ENCODE measurements around the gene FNDC3A.
"Not testable (repeated sequence)": the region's sequence is repeated elsewhere in the genome, so short reads cannot be mapped to it uniquely, and the experiment has no call there.

The FNDC3A gene

DNA sequence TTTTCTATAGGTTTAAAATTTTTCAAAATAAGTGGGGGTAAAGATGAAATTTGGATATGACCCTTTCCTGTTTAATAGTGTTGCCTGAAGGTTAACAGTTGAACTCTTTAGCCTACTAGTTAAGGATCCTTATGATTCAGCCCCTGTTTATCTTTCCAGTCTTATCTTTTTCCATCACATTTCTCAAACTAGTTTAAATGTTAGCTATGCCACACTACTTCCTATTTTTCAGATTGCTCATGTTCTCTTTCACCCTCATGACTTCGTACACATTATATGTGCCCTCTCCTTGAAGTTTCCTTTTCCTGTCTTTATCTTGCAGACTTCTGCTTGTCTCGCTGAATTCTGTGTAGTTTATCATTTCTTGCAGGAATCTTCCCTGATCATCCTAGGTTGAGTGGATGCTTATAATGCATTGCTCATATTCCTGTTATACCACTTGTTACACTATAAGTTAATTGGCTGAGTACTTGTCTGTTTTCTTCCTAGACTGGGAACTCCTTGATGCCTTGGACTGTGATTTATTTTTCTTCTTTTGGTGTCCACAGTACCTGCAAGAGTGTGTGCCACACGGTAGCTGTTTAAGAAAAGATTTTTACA, 86.7 kb downstream of the FNDC3A start:
- no peak overlapping the region for H3K4me3 ChIP-seq
- no peaks in the 10 kb centered on the region for H3K27me3 ChIP-seq (ENCODE audit: low read depth)
- no peaks in the 10 kb centered on the region for H3K9me3 ChIP-seq
- H3K36me3 ChIP-seq (replicated peaks), result no peaks in the 10 kb centered on the region
- no peaks in the 10 kb centered on the region; the same call in none of the 2 replicates for H3K4me1 ChIP-seq
- no peak for DNase-seq (ENCODE audit: low spot score in 2 of 2)
- in situ Hi-C loops (cut with MboI; ENCODE audit: low sequenced_read_pairs), result no loop called here

DNA sequence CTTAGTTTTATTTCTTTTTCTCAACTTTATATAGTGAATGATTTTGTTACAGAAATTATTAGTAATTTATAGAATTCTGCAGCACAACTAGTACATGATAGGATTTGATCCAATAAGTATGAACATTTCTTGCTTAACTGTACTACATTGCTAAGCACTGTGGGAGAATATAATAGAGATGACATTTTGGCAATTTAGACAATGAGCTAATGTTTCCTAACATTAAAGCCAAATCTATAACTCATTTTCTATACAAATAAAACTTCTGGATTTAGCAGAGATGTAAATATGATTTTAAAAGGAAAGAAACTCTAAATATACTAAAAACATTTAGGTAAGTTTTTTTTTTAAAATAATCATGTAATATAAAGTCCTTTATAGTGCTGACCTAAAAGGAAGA, 87.3 kb downstream of the FNDC3A start:
- Histone ChIP-seq H3K9me3 (no peaks in the 10 kb centered on the region), H3K36me3 (replicated peaks) (no peaks in the 10 kb centered on the region), H3K4me3 (no peak overlapping the region), H3K4me1 (no peaks in the 10 kb centered on the region; the same call in none of the 2 replicates), H3K27me3 (ENCODE audit: low read depth) (no peaks in the 10 kb centered on the region)
- in situ Hi-C loops (cut with MboI; ENCODE audit: low sequenced_read_pairs), result no loop called here
- DNase-seq (ENCODE audit: low spot score in 2 of 2), result no peak

DNA sequence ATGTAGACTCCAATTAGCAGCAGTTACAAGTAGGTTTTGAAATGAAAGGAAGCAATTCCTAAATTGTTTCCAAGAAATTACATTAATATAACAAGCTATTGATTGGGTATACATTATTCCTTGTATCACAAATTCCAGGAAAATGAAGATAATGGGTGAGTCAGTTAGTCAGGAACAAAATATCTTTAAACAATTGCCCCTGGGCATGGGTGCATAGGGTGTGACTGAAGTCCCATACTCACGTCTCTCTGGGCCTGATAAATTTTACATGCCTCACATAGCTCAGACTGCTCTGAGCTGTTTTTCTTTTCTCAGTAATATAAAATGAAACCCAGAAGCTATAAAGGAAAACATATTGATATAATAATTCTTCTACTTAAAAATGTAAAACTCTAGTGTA, 87.8 kb downstream of the FNDC3A start:
- Histone ChIP-seq H3K36me3 (replicated peaks) (no peaks in the 10 kb centered on the region), H3K4me1 (no peaks in the 10 kb centered on the region; the same call in none of the 2 replicates), H3K9me3 (no peaks in the 10 kb centered on the region), H3K27me3 (ENCODE audit: low read depth) (no peaks in the 10 kb centered on the region), H3K4me3 (no peak overlapping the region)
- in situ Hi-C loops (cut with MboI; ENCODE audit: low sequenced_read_pairs), result no loop called here
- no peak for DNase-seq (ENCODE audit: low spot score in 2 of 2)

DNA sequence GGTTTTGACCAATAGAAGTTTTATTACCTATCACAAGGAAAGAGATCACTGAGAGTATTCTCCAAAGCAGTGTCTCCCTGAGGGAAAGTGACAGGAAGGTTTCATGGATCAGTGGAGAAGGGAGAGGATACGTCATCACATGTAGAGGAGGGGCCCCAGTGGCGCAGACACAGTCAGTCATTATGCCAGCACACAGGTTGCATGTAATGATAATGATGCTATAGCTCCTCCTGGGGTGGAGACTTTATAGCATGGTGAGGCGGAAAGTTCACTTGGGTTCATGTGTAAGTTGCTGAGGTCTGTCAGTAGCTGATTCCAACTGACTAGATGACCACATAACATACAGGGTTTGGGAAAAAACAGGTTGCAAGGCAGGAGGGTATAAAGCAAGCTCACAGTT, 88.8 kb downstream of the FNDC3A start:
- in situ Hi-C loops (cut with MboI; ENCODE audit: low sequenced_read_pairs), result no loop called here
- no peak for DNase-seq (ENCODE audit: low spot score in 2 of 2)
- no peaks in the 10 kb centered on the region for H3K36me3 ChIP-seq (replicated peaks)
- no peak overlapping the region for H3K4me3 ChIP-seq
- H3K4me1 ChIP-seq, result no peaks in the 10 kb centered on the region; the same call in none of the 2 replicates
- no peaks in the 10 kb centered on the region for H3K27me3 ChIP-seq (ENCODE audit: low read depth)
- no peaks in the 10 kb centered on the region for H3K9me3 ChIP-seq

DNA sequence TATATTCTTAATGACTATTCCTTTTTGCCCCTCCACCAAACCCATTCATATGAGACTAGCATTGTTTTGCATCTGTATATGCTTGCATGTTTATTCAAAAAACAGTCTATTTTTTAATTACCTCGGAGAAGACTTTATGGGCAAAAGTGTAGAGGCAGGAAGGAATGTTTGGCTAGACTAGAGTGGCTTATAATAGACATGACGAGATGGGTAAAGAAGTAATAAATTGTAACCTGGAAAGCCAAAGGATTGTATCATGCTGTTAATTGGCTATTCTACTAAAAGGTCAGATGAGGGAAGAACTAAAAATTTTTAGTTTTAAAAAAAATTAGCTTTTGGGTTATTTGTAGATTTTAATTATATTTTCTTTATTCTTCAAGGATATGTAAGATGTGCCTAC, 91.1 kb downstream of the FNDC3A start:
- in situ Hi-C loops (cut with MboI; ENCODE audit: low sequenced_read_pairs), result no loop called here

DNA sequence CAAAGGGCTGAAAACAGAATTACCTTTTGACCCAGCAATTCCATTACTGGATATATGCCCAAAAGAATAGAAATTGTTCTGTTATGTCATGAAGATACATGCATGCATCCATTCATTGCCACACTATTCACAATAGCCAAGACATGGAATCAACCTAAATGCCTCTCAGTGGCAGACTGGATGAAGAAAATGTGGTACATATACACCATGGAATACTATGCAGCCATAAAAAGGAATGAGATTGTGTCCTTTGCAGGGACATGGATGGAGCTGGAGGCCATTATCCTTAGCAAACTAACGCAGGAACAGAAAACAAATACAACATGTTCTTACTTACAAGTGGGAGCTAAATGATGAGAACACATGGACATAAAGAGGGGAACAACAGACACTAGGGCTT, 92.8 kb downstream of the FNDC3A start:
- H3K4me3 ChIP-seq; H3K4me1 ChIP-seq; in situ Hi-C loops (cut with MboI; ENCODE audit: low sequenced_read_pairs): not testable (repeated sequence)

More for the DNA sequence above, 91.1 kb downstream of the FNDC3A start:
- DNase-seq (ENCODE audit: low spot score in 2 of 2), result no peak
- Histone ChIP-seq H3K4me3 (no peak overlapping the region), H3K27me3 (ENCODE audit: low read depth) (no peaks in the 10 kb centered on the region), H3K36me3 (replicated peaks) (no peaks in the 10 kb centered on the region), H3K9me3 (no peaks in the 10 kb centered on the region), H3K4me1 (no peaks in the 10 kb centered on the region; the same call in none of the 2 replicates)

DNA sequence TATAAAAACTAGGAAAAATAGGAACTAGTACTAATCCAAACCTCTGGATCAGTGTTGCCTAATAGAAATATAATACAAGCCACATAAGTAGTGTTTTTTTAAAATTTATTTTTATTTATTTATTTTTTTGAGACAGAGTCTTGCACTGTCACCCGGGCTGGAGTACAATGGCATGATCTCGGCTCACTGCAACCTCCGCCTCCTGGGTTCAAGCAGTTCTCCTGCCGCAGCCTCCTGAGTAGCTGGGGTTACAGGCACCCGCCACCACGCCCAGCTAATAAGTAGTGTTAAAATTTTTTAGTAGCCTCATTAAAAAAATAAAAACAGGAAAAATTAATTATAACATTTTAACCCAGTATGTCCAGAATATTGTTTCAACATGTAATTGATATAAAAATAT, 94.3 kb downstream of the FNDC3A start:
- H3K36me3 ChIP-seq (replicated peaks); H3K4me1 ChIP-seq; H3K4me3 ChIP-seq; H3K27me3 ChIP-seq (ENCODE audit: low read depth); H3K9me3 ChIP-seq; in situ Hi-C loops (cut with MboI; ENCODE audit: low sequenced_read_pairs); DNase-seq (ENCODE audit: low spot score in 2 of 2): not testable (repeated sequence)

More for the DNA sequence above, 92.8 kb downstream of the FNDC3A start:
- H3K9me3 ChIP-seq; H3K36me3 ChIP-seq (replicated peaks); H3K27me3 ChIP-seq (ENCODE audit: low read depth); DNase-seq (ENCODE audit: low spot score in 2 of 2): not testable (repeated sequence)

DNA sequence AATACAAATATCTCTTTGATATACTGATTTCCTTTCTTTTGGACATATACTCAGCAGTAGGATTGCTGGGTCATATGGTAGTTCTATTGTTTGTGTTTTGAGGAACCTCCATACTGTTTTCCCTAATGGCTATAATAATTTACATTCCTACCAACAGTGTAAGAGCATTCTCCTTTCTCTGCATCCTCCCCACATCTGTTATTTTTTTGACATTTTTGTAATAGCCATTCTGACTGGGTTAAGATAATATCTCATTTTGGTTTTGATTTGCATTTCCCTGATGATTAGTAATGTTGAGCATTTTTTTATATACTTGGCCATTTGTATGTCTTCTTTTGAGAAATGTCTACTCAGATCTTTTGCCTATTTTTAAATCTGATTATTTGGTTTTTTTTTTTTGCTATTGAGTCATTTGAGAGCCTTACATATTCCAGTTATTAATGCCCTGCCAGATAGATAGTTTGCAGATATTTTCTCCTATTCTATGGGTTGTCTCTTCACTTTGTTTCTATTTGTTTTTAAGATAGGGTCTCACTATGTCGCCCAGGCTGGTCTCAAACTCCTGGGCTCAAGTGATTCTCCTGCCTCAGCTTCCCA, 95.7 kb downstream of the FNDC3A start:
- Histone ChIP-seq H3K4me1 (no peaks in the 10 kb centered on the region), H3K36me3 (replicated peaks) (no peaks in the 10 kb centered on the region), H3K27me3 (ENCODE audit: low read depth) (no peaks in the 10 kb centered on the region), H3K4me3 (no peak overlapping the region), H3K9me3 (no peaks in the 10 kb centered on the region)
- in situ Hi-C loops (cut with MboI; ENCODE audit: low sequenced_read_pairs), result no loop called here
- no peak for DNase-seq (ENCODE audit: low spot score in 2 of 2)

DNA sequence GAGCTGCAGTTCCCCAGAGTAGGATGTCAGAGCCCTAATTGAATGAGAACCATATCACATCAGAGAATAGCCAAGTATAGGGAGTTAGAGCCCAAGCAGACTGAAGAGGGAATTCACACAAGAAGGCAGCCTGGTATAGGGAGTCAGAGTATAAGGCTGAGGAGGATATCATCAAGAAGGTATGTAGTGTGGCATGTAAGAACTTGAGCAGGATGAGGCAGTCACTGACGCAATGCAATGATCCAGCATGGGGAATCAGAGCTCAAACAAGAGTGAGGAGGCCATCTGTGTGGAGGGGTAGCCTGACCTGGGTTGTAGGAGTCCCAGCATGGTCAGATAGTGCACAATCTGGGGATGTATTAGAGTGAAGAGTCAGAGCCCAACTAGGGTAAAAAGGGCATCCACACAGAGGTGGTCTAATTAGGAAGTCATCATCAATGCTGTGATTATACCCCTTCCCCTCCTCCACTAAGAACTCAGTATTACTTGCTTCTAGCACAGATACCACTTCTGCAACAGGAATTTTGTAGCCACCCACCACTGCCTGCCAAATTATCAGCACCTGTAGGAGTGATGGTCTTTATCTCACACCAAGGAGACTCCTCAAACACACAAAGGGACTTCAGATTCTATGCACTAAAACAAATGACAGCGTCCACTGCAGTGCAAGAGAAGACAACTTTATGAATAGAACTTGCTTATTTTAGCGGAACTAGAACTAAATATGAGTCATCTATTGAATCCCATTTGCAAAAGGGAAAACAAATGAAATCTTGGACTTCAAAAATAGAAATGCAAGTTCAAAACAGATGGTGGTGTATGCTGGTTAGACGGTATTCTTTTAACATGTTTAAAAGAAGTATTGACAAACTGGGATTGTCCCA, 107.2 kb downstream of the FNDC3A start:
- DNase-seq (ENCODE audit: low spot score in 2 of 2), result no peak
- no peaks in the 10 kb centered on the region for H3K36me3 ChIP-seq (replicated peaks)
- H3K9me3 ChIP-seq, result no peaks in the 10 kb centered on the region
- no peaks in the 10 kb centered on the region for H3K27me3 ChIP-seq (ENCODE audit: low read depth)
- H3K4me1 ChIP-seq, result no peaks in the 10 kb centered on the region
- in situ Hi-C loops (cut with MboI; ENCODE audit: low sequenced_read_pairs), result no loop called here
- no peak overlapping the region for H3K4me3 ChIP-seq

DNA sequence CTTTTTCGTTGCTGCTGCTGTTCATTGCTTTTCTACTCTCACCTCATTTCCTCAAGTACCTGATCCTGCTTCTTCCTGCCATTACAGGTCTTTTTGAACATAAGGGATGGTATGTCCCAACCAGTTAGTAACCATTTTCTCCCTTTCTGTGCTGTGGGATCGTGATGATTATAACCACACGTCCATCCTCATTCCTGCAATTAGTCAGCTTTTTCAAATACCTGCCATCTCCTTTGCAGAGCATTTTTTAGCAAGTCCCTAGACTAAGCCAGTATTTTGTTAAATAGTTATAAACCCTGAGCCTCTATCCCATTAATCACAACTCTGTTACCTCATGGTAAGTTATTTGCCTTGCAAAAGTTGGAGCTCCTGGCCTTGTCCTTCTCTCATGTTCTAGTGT, 109.2 kb downstream of the FNDC3A start:
- no peak for DNase-seq (ENCODE audit: low spot score in 2 of 2)
- Histone ChIP-seq H3K4me3 (no peak overlapping the region), H3K9me3 (no peaks in the 10 kb centered on the region), H3K4me1 (no peaks in the 10 kb centered on the region), H3K36me3 (replicated peaks) (no peaks in the 10 kb centered on the region), H3K27me3 (ENCODE audit: low read depth) (no peaks in the 10 kb centered on the region)
- in situ Hi-C loops (cut with MboI; ENCODE audit: low sequenced_read_pairs), result no loop called here

DNA sequence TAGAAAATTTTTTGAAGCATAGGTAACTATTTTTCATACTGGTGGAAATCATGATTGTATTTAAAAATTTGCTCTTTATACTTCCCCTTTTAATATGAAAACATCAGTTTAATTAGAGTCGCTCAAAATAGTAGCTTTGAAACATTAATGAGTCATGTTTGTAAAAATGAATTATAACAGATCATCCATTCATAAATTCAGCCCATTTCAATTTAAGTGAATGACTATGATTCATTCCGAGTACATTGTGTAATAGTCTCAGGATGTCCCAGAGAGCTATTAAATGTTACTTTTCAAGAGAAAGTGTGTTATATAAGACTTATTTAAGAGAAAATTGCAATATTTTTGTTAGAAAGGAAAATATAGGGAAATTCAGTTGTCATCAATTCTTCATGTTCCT, 111.0 kb downstream of the FNDC3A start:
- no peak for DNase-seq (ENCODE audit: low spot score in 2 of 2)
- in situ Hi-C loops (cut with MboI; ENCODE audit: low sequenced_read_pairs), result no loop called here
- no peaks in the 10 kb centered on the region for H3K4me1 ChIP-seq
- no peaks in the 10 kb centered on the region for H3K36me3 ChIP-seq (replicated peaks)
- H3K27me3 ChIP-seq (ENCODE audit: low read depth), result no peaks in the 10 kb centered on the region
- no peaks in the 10 kb centered on the region for H3K9me3 ChIP-seq
- H3K4me3 ChIP-seq, result no peak overlapping the region

DNA sequence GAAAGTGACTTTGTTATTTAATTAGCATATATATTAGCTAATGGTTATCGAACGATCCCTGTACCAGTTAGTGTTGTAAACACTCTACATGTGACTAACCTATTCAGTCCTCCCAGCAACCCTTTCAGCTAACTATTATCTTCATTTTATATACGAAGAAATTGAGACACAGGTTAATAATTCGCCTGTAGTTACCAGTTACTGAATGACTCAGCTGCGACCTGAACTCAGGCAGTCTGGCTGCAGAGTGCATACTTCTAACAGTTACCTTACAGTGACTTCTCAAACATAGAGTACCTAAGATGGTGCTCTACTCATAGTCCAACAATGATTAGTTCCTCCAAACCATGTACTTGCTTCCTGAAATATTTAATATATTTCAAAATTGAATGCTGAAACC, 117.7 kb downstream of the FNDC3A start:
- Histone ChIP-seq H3K27me3 (ENCODE audit: low read depth) (no peaks in the 10 kb centered on the region), H3K36me3 (replicated peaks) (no peaks in the 10 kb centered on the region), H3K4me1 (no peaks in the 10 kb centered on the region), H3K4me3 (no peak overlapping the region), H3K9me3 (no peaks in the 10 kb centered on the region)
- in situ Hi-C loops (cut with MboI; ENCODE audit: low sequenced_read_pairs), result no loop called here
- no peak for DNase-seq (ENCODE audit: low spot score in 2 of 2)

DNA sequence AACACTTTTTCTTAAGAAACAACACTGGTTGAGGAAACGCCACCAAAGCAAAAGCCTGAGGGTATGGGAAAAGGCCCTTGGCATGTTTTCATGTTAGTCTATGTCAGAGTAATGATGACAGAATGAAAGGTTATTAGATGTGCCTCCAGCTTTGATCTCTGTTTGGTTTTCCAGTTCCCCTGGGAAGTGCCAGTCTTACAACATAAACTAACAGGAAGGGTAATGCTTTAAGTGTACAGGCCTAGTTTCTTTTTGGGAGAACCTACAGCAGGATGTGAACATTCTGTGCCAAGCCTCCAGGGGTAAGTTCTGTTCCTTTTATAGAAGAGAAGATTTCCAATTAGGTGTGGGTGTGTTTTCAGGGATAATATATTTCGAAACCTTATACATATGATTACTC, 121.7 kb downstream of the FNDC3A start:
- no peaks in the 10 kb centered on the region for H3K36me3 ChIP-seq (replicated peaks)
- in situ Hi-C loops (cut with MboI; ENCODE audit: low sequenced_read_pairs), result no loop called here
- no peak overlapping the region for H3K4me3 ChIP-seq
- no peaks in the 10 kb centered on the region; the same call in 1 of the 2 replicates for H3K4me1 ChIP-seq
- H3K9me3 ChIP-seq, result no peaks in the 10 kb centered on the region
- no peaks in the 10 kb centered on the region for H3K27me3 ChIP-seq (ENCODE audit: low read depth)
- DNase-seq (ENCODE audit: low spot score in 2 of 2), result no peak

DNA sequence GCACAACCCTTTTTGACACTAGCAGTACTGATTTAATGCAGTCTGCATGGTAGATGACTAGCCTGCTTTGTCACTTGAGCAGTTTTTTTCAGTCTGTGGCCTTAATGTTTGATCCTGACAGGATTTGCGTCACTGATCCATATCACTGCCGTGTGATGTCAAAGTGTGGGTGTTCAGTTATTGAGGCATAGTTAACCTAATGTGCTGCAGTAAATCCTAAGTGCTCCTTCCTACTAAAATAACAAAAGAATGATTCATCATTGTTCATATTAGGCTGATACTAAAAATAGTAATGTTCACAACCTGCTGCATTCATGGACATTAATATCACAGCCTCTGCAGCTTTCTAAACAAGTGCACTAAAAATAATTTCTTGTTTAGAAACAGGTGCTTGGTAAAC, 122.5 kb downstream of the FNDC3A start:
- in situ Hi-C loops (cut with MboI; ENCODE audit: low sequenced_read_pairs), result no loop called here
- peak in 1 of 2 experiments; percentile 26 for DNase-seq (ENCODE audit: low spot score in 2 of 2)
- Histone ChIP-seq H3K4me3 (no peak overlapping the region), H3K27me3 (ENCODE audit: low read depth) (no peaks in the 10 kb centered on the region), H3K9me3 (no peaks in the 10 kb centered on the region), H3K36me3 (replicated peaks) (no peaks in the 10 kb centered on the region), H3K4me1 (no peaks in the 10 kb centered on the region; the same call in 1 of the 2 replicates)
